ENCODE data around the gene DEFB131B.

Gene DEFB131B

GRCh38 chr11:71914617-71915189, 36.5 kb downstream of the DEFB131B start:
- no peak for DNase-seq (ENCODE audit: extremely low spot score)
- TF ChIP-seq CTCF (IDR thresholded peaks at IDR 0.05; ENCODE audit: control extremely low read depth, extremely low read depth, low read depth, missing control alignments) = no peak
- CTCF ChIA-PET = interaction anchor here (2.7 kb wide), 1 partner anchor 14 kb away, joined by 12 read pairs; the partner anchor contains the start of genes RNF121 and XNDC1N
- POLR2A ChIA-PET = no interaction called here

GRCh38 chr11:71917646-71918140, 39.4 kb downstream of the DEFB131B start:
- TF ChIP-seq CTCF (IDR thresholded peaks at IDR 0.05; ENCODE audit: control extremely low read depth, extremely low read depth, low read depth, missing control alignments) = no peak
- ChIA-PET POLR2A (no interaction called here), CTCF (no interaction called here)
- no peak for DNase-seq (ENCODE audit: extremely low spot score)

- ChIA-PET CTCF (interaction anchor here (0.6 to 5.0 kb wide), 16 partner anchors 8 to 217 kb away, joined by 3 to 24 read pairs (median 3); no protein-coding TSS in a partner anchor), POLR2A (interaction anchor here (0.5 to 0.6 kb wide), 2 partner anchors 460 to 791 kb away, joined by 6 to 10 read pairs; no protein-coding TSS in a partner anchor)
- no peak for TF ChIP-seq CTCF (IDR thresholded peaks at IDR 0.05; ENCODE audit: control extremely low read depth, extremely low read depth, low read depth, missing control alignments)
- peak; percentile 81 for DNase-seq (ENCODE audit: extremely low spot score)
Measured at GRCh38 chr11:71927820-71928736, 49.8 kb downstream of the DEFB131B start, which contains the start of gene XNDC1N. Gene XNDC1N (minus strand): TSS chr11:71928594. CDS start chr11:71923353, 5,241 bp downstream.

- peak; percentile 95 for DNase-seq (ENCODE audit: extremely low spot score)
- no peak for TF ChIP-seq CTCF (IDR thresholded peaks at IDR 0.05; ENCODE audit: control extremely low read depth, extremely low read depth, low read depth, missing control alignments)
- POLR2A ChIA-PET = interaction anchor here (0.6 kb wide), 1 partner anchor 792 kb away, joined by 10 read pairs; no protein-coding TSS in a partner anchor
- CTCF ChIA-PET = interaction anchor here (0.8 to 5.0 kb wide), 14 partner anchors 9 to 216 kb away, joined by 3 to 24 read pairs (median 4); no protein-coding TSS in a partner anchor
Measured at GRCh38 chr11:71928737-71929443, 50.6 kb downstream of the DEFB131B start, which contains the start of gene RNF121. Gene RNF121 (plus strand): TSS chr11:71929046. CDS start chr11:71929062, 16 bp downstream.

GRCh38 chr11:71929491-71929890, 51.2 kb downstream of the DEFB131B start:
- DNase-seq (ENCODE audit: extremely low spot score) = no peak
- ChIA-PET POLR2A (no interaction called here), CTCF (interaction anchor here (0.5 to 5.0 kb wide), 7 partner anchors 10 to 144 kb away, joined by 3 to 24 read pairs (median 8); no protein-coding TSS in a partner anchor)
- no peak for TF ChIP-seq CTCF (IDR thresholded peaks at IDR 0.05; ENCODE audit: control extremely low read depth, extremely low read depth, low read depth, missing control alignments)
